Tibial nerve (tissue), 3 donors: ENCODE results near the gene SAMD10.

ENCODE experiments used
- CTCF ChIP-seq, 5 experiments: fragments of 200-600 bp in 3 of 5; fragments of 450-650 bp in 2 of 5; sonication (generic) in 3 of 5; IDR thresholded peaks; one replicate each; pipeline ENCODE4 v1.5.1; 2016 to 2019; ENCODE audit warnings: antibody characterized with exemption in 5 of 5, mild to moderate bottlenecking in 3 of 5, moderate library complexity in 2 of 5
- POLR2A ChIP-seq, 2 donors: fragments of 450-650 bp; IDR thresholded peaks; one replicate each; pipeline ENCODE4 v1.6.1; 2017; ENCODE audit warnings: antibody characterized with exemption in 2 of 2, mild to moderate bottlenecking in 2 of 2, moderate library complexity in 2 of 2

GRCh38 chr20:63978319-63979228 lies 868 bp downstream of the SAMD10 start:
- TF ChIP-seq CTCF (IDR thresholded peaks at IDR 0.05) = no peak
- no peak for TF ChIP-seq POLR2A (IDR thresholded peaks at IDR 0.05)
